CD4-positive, alpha-beta T cell treated with Interleukin-17A for 1 hour (primary cell): ENCODE measurements around the gene TMEM131.
"Not testable (repeated sequence)": the region's sequence is repeated elsewhere in the genome, so short reads cannot be mapped to it uniquely, and the experiment has no call there.

Source experiments
- DNase-seq: peaks from one replicate; pipeline ENCODE4 v3.0.0-alpha.2; 2020

The TMEM131 gene

DNA sequence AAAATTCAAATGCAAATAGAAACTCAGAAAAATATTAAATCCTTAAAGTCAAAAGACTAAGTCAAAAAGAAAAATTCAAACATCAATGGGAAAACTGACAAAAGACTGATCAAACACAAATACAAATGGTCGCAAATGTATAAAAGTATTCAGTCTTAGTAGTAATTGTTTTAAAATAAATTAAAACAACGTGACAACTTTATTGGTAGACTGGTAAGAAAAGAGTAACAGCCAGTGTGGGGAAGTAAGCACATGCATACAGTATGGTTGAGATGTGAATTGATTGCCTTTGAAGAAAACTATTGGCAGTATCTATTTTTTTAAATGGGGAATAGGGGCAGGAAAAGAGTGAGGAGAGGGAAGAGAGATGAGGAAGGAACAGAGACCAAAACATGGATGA, 9.8 kb downstream of the TMEM131 start:
- DNase-seq = no peak

DNA sequence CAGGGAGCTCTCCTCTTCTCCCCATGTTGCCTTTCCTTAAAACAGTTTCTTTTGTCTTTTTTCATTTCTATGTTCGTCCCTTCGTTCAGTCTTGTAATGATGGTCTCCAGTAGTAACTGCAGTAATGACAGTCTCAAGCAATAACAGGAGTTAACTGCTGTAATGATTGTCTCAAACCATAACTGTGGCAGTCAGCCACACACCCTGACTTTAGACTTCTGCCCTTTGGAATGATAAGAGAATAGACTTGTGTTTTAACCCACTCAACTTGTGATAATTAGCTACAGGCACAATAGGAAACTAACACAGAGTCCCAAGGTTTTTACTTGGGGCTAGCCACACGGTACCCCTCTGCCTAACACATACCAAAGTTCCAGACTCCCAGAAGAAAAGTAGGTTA, 12.1 kb downstream of the TMEM131 start:
- no peak for DNase-seq

DNA sequence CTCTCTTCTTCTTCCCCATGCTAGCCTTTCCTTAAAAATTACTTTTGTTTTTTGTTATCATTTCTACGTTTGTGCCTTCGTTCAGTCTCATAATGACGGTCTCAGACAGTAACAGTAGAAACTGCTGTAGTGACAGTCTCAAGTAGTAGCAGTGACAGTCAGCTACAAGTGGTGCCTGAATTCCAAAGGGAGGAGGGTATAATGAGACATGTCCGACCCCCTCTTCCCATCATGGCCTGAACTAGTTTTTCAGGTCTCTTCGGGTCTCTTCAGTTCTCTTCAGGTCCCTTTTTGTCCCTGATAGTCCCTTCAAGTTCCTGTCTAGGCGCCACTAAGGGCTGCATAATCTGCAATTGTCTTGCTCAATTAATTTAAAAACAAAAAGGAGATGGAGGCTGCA, 12.6 kb downstream of the TMEM131 start:
- no peak for DNase-seq

DNA sequence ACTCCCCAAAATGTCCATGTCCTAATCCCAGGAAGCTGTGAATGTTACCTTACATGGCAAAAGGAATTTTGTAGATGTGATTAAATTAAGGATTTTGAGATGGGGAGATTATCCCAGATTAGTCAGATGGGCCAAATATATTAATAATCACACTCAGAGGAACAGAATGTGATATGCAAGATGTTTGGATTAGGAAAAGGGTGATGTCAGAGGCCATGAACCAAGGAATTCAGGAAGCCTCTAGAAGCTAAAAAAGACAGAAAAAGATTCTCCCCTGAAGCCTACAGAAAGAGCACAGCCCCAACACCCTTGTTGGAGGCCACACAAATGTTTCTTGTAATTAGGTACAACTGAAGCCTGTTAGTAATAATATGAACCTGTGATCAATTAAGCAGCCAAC, 13.1 kb downstream of the TMEM131 start:
- no peak for DNase-seq

DNA sequence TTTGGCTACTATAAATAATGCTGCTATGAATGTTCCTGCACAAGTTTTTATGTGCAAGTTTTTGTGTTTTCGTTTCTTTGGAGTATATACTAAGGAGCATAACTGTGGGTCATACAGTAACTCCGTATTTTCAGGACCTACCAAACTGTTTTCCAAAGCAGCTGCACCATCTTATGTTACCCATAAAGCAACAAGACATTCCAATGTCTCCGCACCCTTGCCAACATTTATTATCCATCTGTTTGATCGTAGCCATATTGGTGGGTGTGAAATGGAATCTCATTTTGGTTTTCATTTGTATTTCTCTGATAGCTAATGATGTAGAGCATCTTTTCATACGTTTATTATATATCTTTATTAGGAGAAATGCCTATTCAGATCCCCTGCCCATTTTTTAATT, 13.8 kb downstream of the TMEM131 start:
- no peak for DNase-seq

DNA sequence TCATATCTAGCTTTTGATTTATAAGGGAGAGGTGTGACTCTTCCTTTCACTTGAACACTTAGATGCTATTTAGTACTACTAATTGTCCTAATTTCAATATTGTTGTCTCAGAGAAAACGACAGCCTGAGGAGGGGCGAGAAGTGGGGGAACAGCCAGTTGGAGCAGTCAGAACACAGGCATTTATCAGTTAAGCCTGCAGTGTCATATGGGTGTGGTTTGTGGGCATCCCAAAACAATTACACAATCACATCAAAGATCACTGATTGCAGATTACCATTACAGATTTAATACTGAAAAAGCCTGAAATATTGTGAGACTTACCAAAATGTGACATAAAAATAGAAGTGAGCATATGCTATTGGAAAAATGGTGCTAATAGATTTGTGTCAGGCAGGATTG, 15.8 kb downstream of the TMEM131 start:
- DNase-seq = no peak

DNA sequence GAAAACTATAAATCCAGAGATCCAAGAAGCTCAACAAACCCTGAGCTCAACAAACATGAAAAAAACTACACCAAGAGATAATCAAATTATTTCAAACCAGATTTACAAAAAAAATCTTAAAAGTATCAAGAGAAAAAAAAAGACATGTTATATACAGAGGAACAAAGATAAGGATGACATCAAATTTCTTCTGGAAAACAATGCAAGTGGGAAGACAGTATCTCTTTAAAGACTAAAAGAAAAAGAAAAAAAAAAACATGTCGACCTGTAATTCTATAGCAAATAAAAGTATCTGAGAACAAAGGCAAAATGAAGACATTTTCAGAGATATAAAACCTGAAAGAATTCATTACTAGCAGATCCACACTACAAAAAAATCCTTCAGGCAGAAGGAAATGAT, 21.3 kb downstream of the TMEM131 start:
- no peak for DNase-seq

DNA sequence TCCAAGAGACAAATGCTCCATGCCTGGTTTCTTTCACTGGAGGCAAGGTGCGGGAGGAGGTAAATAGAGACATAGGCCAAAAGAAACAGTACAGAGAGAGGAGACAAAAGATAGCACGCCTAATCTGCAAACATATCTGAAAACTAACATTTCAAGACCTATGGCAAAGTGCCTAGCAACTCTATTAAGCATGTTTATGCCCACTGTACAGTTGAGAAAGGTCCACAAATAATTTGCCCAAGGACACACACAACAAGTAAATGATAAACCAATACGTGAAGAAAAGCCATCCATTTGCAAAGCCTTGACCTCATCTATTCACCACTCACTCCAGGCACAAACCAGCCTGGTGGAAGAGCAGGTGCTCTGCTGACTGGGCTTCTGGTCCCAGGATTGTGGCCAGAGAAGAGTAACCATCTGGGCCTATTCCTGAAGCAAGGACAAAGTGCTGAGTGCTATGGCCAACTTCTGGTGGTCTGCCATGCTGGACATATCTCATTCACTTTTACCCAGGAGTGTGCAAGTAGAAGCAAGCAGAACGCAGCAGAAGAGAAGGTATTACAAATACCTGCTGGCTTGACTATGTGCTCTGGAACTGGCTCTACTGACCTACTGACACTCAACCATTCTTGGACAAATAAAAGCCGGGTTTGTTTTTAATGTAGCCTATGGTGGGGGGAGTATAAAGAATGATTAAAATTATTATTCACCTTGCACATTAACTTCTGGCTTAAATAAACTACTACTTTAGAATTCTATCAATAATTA, 25.3 kb downstream of the TMEM131 start:
- no peak for DNase-seq

DNA sequence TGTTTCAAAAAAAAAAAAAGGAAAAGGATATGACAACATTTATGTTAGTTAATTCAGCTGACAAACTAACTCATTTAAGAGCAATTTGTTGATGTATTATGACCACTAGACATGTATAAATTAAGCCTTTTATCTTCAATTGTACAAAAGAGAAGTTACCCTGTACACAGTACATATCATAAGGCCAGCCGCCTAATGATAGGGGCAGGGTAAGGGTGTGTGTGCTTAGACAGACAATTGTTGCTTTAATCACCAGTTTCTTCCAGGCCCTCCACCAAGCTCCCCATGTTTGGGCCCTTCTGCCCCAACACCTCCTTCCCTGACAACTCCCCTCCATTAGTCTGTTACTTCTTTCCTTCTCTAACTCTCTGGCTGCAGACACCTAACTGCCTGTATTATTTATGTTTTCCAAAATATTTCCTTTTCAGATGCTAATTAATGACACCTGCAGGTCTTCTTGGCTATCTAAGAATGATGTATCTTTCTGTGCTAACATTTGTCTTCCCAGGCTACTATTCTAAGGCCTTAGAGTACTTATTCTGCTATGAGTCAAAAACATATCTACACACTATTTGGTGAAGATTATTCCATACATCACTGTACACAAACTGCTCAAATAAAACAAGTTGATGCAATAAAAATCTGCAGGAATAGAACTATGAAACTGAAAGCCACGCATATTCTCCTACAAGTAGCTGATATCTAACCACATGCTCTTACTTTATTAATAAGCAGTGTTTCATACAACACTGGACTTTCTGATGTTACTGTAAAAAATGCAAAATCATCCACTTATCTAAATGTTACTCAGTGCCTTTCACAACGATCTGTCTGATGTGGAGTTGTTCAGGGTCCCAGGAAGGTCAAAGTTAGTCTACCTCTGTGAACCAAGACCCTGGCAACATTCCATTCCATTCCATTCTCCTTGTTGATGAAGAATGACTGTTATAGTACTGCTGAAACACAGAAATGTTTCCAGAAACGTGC, 26.4 kb downstream of the TMEM131 start:
- no peak for DNase-seq

DNA sequence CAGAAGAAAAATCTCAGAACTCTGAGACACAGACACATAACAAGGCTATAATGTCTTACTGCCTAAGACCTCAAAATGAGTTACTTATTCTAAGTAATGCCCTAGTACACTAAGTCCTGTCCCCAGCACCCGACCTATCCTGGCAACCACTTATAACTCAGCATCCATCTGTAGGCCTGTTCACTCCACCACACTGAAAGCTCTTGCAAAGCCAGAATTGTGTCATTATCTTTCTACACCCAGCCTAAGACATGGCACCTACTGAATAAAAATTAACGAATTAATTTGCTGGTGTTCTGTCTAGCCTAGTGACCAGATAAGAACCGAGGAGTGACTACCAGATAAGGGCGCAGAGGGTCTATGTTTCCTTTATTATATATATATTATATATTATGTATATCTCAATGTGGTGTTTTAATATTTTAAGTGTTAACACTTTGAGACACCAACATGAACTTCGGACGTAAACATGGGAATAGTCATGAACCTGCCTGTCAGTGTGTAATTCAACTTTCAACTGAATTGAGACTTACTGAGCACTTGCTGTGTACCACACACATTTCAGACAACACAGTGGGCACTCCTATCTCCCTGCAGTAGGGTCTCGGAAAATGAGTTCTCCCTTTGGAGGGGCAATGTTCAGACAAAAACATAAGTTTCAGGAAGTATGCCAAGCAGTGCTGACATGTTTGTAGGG, 27.7 kb downstream of the TMEM131 start:
- DNase-seq = no peak

DNA sequence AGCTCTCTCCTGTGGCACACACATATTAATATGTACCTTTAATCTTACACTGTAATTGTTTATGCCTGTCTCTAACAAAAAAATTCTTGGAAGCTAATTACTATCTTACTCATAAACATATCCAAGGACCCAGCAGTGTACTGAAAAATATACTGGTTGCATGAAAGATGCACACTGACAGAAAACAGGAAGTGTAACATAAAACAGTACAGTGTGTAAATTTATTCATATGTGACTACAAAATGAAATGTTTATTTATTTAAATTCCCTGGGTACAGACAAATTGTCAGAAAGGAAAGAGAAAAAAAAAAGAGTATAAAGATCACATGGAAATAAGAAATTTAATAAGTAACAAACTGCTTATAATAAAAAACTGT, 28.5 kb downstream of the TMEM131 start:
- no peak for DNase-seq

DNA sequence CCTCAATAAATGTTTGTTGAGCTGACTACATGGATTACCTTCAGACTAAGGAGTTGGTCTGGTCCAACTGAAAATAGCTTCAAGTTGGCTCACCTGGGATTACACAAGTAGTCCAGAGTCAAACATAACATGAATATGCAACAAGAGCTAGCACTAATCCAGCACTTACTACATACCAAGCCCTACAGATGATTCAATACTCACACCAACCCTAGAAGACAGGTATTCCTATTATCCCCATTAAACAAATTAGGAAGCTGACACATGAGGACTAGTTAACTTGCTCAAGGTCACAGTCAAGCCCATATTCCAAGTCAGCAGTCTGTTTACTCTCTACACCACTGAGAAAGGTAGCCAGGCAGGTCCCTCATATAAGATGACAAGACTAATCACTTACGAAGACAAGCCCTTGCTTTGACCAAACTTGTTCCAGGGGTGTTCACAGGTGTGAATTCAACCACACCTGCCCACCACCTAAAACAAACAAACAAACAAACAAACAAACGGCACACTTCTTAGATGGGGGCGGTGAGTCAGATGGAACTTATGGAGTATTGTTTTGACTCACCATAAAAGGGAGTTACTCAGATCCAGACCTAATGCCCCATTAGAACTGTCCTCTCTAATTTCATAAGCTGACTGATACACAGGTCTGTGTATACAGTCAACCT, 29.1 kb downstream of the TMEM131 start:
- no peak for DNase-seq

DNA sequence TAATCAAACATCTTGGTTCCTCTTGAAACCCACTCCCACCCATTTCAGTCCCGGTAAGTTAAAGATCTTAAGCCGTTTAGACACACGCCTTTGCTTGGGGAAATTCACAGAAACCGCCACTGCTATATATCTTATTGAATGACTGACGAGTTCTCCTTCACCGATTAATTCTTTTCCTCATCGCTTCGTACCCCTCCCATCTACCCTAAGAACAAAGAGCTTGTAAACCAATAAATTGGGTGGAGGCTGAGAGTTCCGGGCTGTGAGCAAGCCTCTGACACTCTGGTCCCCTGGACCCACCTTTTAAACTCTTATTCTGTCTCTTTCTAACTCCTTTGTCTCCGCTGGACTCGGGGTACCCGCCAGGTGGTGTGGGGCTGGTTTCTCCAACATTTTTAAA, 30.6 kb downstream of the TMEM131 start:
- no peak for DNase-seq

DNA sequence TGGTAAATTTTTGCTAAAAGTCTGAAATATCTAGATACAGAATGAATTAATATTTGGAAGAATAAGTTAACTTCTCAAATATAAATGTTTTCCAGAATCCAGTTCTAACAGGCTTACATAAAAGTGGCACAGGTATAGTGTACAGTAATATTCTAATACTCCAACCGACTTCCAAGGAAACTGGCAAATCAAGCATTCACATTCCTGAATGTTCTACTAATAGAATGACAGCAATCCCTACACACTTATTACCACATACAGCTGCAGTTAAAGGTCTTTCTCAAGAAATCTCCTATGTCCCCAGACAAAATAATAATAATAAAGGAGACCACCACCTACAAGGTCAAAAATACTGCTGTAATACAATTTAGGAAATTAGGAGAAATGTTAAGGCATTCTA, 31.9 kb downstream of the TMEM131 start:
- DNase-seq = no peak

DNA sequence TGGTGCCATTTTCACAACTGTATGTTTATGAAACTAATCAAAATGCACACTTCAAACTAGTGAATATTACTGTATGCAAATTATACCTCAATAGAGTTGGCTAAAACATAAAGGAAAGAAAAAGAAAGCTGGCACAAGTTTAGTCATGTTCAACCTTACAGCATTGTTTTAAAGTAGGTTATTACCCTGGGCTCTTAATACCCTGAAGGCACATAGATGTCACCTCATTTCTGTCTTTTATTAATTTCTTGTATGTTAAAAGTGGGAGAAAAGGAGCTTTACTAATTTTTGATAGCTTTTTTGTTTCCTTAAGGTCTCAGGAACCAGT, 32.7 kb downstream of the TMEM131 start:
- DNase-seq = no peak

DNA sequence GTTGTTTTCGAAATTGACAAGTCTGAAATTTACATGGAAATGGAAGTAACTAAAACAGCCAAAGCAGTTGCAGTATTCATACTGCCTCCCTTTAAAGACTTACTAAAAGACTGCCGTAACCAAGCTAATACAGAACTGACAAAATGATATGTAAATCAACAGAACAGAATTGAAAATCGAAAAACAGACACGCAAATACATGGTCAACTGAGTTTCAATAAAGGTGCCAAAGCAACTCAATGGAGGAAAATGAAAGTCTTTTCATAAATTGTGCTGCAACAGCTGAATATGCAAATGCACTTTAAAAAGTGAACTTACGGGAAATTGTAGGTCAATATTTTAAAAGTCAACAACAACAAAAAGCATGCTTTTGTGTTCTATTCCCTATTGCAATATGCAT, 34.2 kb downstream of the TMEM131 start:
- DNase-seq = no peak

DNA sequence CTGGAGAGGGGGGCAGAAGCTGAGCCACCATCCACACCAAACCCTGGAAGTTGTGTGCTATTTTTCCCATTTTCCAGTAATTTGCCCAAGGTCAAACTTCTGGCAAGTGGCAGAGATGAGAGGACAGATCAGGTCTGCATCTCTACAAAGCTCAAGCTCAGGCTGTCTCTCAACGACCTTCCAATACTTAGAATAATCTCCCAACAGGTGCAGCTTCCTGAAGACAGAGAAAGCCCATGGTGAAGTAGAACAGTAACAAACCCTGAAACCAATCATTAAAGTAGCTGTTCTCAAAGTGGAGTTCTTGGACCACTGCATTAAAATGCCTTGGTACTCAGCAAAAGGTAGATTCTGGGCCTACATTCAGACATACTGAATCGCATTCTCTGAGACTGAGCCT, 37.6 kb downstream of the TMEM131 start:
- DNase-seq = no peak

DNA sequence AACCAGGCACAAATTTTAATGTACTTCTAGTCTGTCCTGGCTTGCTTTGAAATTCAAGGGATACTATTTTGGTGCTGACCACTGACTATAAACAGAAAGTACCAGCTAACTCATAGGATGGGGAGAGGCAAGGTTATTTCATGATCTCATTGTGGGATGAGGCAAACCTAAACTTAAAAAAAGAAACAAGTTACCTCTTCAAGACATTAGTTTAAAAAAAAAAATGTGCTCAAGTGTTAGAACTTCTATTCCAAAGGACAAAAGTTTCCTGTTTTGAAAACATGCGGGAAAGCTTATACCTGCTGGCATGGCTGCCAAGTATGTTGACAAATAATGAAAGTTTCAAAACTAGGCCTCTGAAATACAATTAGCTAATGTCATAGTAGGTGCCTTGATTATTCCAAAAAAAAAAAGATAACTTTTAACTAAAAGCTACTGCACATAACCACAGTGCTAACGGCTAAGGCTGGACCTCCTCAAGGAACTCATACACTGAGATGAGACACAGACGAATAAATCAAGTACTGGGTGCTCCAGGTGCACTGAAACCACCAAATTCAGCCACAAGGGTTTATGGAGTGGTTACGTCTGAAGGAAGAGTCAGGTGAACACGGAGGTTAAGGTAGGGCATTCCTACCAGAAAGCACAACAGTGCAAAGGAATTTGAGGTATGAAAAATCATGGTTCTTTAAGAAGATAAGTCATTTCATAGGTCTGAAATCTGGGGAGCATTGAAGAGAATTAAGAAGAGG, 38.1 kb downstream of the TMEM131 start:
- DNase-seq = no peak

DNA sequence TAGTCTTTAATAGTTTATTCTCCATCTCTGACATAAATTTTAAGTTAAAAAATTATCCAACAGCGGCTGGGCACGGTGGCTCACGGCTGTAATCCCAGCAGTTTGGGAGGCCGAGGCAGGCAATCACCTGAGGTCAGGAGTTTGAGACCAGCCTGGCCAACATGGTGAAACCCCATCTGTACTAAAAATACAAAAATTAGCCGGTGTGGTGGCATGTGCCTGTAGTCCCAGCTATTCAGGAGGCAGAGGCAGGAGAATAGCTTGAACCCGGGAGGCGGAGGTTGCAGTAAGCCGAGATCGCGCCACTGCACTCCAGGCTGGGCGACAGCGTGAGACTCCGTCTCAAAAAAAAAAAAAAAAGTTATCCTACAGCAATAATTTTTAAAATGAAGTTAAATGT, 39.0 kb downstream of the TMEM131 start:
- DNase-seq = not testable (repeated sequence)

DNA sequence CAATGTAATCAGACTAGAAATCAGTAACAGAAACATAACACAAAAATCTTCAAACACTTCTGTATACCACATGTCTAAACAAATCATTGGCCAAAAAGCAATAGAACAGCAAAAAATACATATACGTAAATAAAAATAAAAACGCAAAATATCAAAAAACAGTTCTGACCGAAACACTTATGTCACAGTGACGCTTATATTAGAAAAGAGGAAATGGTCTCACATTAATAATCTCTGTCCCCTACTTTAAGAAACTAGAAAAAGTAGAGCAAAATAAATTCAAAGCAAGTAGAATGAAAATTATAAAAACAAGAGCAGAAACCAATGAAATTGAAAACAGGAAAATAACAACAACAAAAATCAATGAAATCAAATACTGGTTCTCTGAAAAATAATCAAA, 41.9 kb downstream of the TMEM131 start:
- no peak for DNase-seq

DNA sequence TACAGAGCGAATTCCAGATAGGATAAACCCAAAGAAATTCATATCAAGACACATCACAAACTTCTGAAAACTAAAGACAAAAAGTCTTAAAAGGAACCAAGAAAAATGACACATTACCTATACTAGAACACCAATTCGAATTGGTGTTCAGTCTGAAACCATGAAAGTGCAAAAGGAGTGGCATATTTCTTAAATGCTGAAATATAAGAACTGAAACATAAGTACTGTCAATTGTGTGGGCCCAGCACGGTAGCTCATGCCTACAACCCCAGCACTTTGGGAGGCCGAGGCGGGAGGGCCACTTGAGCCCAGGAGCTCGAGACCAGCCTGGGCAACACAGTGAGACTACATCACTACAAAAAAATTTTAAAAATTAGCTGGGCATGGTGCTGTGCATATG, 43.4 kb downstream of the TMEM131 start:
- DNase-seq = no peak

DNA sequence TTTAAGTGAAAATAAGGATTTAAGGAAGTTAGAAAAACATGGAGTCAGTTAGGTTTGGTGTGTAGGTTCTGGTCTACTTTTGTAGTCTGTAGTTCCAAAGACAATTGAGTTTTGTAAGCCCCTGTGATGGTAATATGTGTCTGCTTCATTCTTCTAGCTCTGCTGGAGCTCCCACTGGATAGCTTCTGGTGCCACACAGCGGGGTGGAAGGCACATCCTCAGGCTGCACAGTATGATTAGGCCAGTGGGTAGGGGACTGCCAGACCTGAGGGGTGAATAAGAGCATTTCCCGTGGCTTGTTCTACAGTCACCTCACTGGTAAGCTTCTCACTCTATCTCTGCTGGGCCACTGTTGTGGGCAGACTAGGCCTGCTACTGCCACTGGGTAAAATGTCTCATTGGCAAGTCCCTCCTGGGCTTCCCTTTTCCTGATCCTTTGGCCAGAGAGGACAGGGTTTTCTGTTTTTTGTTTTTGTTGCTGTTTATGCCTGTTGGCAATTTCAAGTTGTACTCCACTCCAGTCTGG, 44.5 kb downstream of the TMEM131 start:
- no peak for DNase-seq
